GM12874 (cell line): ENCODE measurements around the gene SLC66A2.

ENCODE experiments used
- TF ChIP-seq, protein P1 (sequence below): IDR thresholded peaks from 2 replicates; pipeline ENCODE4 v1.5.1; 2011; ENCODE audit warnings: low read depth, mild to moderate bottlenecking, control low read depth, low read length, moderate library complexity; ENCODE audit not compliant: insufficient read depth

The SLC66A2 gene

DNA sequence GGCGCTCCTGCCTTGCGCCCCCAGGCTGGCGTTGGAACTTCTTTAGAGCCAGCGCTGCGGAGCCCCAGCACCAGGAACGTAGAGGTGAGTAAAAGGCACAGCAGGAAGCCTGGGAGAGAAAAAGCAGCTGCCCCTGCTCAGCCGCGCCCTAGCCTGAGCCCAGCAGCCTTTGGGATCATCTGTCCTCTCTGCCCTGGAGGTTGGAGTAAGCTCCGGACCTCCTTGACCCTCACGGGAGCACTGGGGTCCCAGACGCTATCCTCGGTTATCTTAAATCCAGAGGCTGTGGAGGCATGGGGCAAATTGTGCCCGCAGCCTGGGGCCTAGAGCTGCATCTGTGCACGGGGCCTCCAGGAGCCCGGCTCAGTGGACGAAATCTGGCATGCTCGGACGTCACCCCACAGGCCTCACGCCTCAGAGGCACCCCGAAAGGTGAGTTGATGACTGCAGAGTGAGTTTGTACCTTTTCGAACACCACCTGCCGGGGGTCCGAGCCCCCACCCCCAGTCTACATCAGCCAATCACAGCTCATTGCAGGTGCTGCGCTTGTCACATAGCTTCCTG lies 1.6 kb upstream of the SLC66A2 start:
- TF ChIP-seq, protein P1, sequence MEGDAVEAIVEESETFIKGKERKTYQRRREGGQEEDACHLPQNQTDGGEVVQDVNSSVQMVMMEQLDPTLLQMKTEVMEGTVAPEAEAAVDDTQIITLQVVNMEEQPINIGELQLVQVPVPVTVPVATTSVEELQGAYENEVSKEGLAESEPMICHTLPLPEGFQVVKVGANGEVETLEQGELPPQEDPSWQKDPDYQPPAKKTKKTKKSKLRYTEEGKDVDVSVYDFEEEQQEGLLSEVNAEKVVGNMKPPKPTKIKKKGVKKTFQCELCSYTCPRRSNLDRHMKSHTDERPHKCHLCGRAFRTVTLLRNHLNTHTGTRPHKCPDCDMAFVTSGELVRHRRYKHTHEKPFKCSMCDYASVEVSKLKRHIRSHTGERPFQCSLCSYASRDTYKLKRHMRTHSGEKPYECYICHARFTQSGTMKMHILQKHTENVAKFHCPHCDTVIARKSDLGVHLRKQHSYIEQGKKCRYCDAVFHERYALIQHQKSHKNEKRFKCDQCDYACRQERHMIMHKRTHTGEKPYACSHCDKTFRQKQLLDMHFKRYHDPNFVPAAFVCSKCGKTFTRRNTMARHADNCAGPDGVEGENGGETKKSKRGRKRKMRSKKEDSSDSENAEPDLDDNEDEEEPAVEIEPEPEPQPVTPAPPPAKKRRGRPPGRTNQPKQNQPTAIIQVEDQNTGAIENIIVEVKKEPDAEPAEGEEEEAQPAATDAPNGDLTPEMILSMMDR, result no peak

- TF ChIP-seq, protein P1, result no peak
These were observed 1.1 kb upstream of the SLC66A2 start for GRCh38 chr18:79952456-79952995.

DNA sequence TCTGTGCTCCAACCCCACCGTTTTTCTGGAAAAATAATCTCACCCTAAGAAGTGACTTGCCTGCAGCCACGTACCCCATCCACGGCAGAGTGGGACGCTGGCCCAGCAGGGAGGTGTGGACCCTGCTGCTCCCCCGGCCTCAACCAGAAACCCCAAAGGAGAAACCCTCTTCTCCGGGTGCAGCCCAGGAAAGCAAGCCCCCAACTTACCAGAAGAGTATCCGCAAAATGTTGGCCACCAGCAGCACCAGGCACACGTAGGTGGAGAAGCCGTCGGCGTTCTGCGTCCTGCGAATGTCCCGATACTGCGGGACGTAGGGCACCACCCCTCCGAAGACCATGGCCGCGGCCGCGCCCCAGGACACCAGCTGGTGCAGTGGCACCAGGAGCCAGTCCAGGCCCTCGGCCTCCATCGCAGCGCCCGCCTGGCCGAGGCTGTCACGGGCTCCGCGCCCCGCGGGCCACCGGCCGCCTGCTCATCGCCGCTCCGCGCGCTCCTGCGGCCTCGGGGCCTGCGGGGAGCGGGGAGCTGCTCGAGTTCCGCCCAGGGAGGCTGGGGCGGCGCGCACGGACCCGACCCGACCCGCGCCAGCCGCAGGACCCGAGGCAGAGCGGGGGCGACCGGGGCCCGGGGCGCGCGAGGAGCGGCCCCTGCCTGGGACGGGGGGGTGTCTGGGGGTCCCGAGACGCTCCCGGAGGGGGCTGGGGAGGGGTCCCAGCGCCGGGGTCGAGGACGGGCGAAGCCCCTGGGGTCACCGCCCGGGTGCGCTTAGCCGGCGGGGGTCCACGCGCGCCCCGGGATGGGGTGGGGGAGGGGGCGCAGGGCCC lies 725 bp downstream of the SLC66A2 start:
- TF ChIP-seq, protein P1, result no peak

DNA sequence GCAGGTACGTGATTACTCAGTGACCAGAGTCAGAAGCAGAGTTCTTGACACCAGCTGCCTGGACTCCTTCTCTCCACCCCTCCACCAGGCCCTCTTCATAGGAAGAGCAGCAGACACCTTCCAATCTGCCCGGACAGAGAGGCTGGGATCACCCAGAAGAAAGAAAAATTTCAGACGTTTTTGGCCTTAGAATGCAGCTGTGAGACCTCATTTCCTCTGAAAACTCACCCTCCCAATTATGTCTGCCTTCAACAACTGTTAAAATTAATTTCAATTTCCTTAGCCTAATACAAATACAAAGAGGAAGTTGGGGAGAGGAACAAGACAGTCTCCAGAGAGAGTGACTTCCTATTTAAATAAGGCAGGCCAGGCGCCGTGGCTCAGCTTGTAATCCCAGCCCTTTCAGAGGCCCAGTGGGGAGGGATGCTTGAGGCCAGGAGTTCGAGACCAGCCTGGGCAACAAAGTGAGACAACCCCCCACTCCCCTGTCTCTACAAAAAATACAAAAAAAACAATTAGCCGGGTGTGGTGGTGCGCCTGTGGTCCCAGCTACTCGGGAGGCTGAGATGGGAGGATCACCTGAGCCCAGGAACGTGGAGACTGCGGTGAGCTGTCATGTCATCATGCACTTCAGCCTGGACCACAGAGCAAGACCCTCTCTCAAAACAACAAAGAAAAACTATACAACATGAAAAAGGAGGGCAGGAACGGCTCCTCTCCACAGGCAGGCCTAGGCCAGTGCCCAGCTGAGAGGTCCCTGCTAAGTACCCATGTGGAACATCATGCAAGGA lies 1.6 kb downstream of the SLC66A2 start:
- TF ChIP-seq, protein P1, result no peak

DNA sequence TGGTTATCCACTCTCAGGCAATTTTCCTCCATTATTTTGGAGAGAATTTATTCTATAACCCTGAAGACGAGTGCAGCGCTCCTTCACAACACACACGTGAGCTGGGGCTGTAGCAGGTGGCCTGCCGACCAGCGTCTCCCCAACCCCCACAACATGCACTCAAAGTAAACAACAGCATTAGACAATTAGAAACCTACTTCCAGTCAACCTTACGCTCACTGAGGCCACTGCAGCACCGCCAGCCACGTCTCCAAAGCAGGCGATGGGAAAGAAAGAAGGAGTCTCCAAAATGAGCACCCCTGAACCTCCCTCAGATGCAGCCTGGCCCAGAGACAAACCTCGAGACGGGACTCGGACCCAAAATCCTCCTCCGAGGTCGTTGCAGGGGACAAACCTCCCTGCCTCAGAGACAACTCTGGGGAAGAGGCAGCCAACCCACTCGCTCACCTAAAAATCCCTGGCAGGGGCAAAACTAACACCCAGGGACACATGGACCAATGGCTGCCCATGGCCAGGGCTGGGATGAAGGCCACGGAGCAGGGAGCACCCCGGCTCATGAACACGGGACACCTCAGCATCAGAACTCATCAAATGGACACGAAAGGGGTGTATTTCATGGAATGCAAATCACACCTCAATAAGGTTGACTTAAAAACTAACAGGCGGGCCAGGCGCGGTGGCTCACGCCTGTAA lies 2.6 kb downstream of the SLC66A2 start:
- TF ChIP-seq, protein P1, result no peak

DNA sequence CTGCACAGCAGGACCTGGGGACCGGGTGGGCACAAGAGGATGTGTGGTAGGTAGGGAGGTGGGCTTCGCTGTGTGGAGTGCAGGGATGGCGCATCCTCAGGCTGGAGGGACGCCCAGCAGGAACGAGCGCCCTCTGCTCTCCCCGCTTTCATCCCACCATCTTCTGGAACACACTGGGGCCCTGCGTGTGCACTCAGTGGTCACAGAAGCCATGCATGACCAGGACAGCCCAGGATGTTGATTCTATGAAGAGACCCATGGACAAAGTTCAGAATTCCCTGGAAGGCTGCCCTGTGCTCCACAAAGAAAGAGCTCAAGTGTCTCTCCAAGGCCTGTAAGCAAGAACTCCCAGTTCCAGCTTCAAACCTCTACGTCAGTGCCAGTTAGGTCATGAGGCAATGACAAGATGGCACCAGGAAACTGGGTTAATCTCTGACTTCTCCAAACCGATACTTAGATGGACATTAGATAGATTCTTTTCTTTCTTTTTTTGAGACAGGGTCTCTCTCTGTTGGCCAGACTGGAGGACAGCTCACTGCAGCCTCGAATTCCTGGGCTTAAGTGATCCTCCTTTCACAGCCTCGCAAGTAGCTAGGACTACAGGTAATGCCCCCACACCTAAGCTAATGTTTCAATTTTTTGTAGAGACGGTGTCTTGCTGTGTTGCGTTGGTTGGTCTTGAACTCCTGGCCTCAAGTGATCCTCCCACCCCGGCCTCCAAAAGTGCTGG lies 3.4 kb downstream of the SLC66A2 start:
- TF ChIP-seq, protein P1, result no peak
